ENCODE data around the gene NHS.

GRCh38 chrX:17380221-17380620, 5.2 kb downstream of the NHS start:
- TF ChIP-seq CTCF (optimal IDR thresholded peaks at IDR 0.05 in 1 of 3, IDR thresholded peaks at IDR 0.05 in 1 of 3, conservative IDR thresholded peaks at IDR 0.05 in 1 of 3; ENCODE audit: extremely low read depth in 1 of 3, insufficient read depth in 2 of 3, low read length in 3 of 3) (no peak), EZH2 (IDR thresholded peaks at IDR 0.05; ENCODE audit: low read length) (no peak)
